Erythroblast (primary cell): ENCODE results near the gene CDIP1.

Experiments
- GATA1 ChIP-seq: IDR thresholded peaks from 2 replicates; pipeline ENCODE4 v1.6.1; 2011; ENCODE audit warnings: low read depth, mild to moderate bottlenecking, control low read depth, low read length, moderate library complexity
- POLR2A ChIP-seq: IDR thresholded peaks from 2 replicates; pipeline ENCODE4 v1.6.1; 2011; ENCODE audit warnings: mild to moderate bottlenecking, low read length

DNA sequence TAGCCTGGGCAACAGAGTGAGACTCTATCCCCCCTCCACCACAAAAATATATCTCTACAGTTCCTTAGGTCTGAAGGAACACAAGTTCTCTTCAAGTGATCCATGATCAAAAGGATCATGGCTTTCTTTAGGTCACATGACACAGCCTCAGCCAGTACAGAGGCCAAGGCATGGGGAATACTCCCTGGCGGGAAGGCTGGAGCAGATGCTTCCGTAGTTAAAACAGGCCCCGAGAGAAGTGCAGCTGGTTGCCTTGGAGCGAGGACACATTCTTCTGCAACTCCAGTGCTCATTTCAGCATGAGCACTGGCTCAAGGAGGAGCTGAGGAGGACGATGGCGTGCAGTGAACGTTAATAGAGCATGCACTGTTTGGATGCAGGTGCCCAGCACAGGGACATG lies 13.5 kb downstream of the CDIP1 start:
- no peak for TF ChIP-seq POLR2A
- TF ChIP-seq GATA1: no peak
